D341Med (cell line): ENCODE measurements around the gene DCN.

Experiments used
- DNase-seq: peaks from one replicate; pipeline ENCODE4 v3.0.0; 2012; ENCODE audit warnings: low spot score

The DCN gene

DNA sequence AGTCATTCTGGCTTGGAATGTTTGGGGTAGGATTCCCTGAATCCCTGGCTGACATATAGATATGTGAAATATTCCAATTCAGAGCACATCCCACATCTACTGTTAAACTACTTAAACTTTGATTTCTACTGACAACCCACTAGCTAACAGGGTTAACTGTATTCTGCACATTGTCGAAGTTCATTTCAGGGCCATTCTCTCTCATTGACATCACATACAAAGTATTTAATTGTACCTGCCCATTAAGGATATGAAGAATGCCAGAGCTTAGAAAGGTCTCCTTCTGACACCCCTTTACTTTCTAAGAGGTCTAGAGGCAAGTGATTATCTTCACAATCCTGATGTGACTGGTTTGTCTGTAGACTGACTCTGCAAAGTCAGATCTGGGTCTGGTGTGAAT is 2.8 kb upstream of the DCN start:
- no peak for DNase-seq

GRCh38 chr12:91183551-91183950 is 934 bp upstream of the DCN start:
- no peak for DNase-seq

- DNase-seq: no peak
These were observed 1.8 kb downstream of the DCN start for GRCh38 chr12:91180582-91181395.

GRCh38 chr12:91179966-91180561 is 2.6 kb downstream of the DCN start:
- no peak for DNase-seq

GRCh38 chr12:91179315-91179714 is 3.3 kb downstream of the DCN start:
- DNase-seq: no peak

GRCh38 chr12:91178781-91179180 is 3.8 kb downstream of the DCN start:
- DNase-seq: no peak

- DNase-seq: peak; percentile 28
These were observed 4.5 kb downstream of the DCN start for GRCh38 chr12:91178139-91178561.

DNA sequence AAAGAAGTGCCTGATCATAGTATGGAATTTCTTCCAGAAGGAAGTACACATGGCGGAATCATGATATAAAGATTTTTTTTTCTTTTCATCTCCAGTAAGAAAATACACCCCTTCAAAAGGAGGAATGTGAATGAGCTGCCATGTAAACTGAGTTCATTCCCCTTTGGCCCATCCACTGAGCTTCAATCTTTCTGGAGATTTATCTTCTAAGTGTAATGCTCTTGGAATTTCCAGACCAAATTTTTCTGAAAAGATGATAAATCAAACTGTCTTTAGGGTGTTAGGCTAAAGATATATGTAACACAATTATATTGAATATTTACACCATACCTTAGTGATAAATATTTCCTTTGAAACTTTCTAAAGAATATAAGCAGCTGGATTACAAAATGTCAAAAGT is 5.2 kb downstream of the DCN start:
- DNase-seq: no peak

GRCh38 chr12:91176915-91177314 is 5.7 kb downstream of the DCN start:
- no peak for DNase-seq

- DNase-seq: no peak
These were observed 6.3 kb downstream of the DCN start for GRCh38 chr12:91176358-91176757.

- DNase-seq: no peak
These were observed 9.5 kb downstream of the DCN start for GRCh38 chr12:91173124-91173523.

- no peak for DNase-seq
These were observed 10.5 kb downstream of the DCN start for GRCh38 chr12:91172096-91172495.

DNA sequence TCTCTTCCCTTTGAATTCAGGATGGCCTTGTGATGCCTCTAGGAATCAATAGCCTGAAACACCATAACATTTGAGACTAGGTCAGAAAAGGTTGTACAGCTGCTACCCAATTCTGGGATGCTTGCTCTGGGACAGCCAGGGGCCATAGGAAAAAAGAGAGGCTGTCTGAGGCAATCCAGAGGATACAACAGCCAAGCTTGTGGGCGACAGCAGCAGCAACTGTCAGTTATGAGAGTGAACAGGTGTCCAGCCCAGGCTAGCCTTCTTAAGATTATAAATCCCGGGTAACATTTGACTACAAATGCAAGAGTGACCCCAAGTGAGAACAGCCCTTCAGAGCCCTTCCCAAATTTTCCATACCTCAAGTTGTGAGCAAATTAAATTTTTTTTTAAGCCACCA is 11.1 kb downstream of the DCN start:
- peak; percentile 32 for DNase-seq

DNA sequence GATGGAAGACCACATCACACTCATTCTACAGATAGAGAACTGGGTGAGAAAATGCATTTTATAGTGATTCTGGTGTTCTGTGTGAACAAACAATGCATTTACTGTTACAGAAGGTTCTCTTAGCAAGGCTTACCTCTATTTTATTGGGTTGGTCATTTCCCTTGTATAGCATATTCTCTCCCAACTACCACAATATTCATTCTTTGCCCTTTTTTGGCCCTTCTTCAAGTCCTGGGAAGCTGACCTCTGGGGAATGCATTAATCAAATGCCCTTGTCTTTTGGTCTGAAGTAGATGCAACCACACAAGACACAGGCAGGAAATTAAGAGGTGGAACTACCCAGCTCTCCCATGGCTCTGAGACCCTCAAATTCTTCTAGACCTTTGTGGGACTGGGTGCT is 19.5 kb downstream of the DCN start:
- DNase-seq: no peak

DNA sequence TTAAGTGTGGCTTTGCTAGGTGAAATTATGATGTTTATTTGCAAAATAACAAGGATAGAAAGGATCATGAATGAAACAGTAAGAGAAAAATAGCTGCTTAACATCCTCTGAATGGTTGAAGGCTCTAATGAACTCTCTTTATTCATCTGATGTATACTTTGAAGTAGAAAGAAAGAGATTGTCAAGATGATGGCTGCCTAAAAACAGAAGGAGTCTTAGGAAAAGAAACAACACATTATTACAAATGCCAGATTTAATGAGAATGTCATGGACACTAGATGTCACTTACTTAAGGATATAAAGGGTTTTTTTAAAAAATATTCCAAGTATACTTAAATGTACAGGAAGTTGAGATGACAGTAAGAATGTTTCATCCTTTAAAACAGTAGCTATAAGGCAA is 21.6 kb downstream of the DCN start:
- DNase-seq: no peak

DNA sequence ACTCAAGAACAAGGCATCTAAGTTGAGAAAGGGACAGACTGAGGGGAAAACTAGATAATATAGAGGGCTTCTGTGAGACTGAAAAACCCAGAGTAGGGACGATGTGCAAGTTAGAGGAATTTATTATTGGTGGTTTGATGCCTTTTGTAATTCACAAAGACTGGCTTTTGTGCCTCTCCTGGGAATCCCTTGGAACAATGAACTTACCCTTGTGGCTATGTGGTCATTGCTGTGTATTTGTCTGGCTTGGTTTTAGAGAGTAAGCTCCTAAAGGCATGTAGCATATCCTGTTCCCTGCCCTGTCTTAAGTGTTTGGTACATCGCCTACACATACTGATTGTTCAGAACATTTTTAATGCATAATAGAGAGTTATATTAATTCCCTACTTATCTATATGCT is 26.6 kb downstream of the DCN start:
- DNase-seq: no peak

- no peak for DNase-seq
These were observed 28.5 kb downstream of the DCN start for GRCh38 chr12:91154131-91154530.

DNA sequence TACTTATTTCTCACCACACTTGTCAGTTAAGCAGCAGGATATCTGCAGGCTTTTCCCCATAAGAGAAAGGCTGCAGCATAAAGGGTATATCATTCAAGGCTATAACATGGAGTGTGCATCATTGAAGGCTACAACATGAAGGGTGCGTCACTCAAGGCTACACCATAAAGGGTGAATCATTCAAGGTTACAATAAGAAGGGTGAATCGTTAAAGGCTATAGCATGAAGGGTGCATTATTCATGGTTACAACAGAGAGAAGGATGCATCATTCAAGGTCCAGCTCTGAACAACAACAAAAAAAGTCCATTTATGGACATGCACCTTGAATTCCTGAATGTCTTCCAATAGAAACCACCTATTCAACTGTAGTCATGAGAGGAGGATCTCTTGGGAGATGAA is 38.6 kb downstream of the DCN start:
- no peak for DNase-seq

- no peak for DNase-seq
These were observed 39.4 kb downstream of the DCN start for GRCh38 chr12:91143206-91143605.

- no peak for DNase-seq
These were observed 40.4 kb downstream of the DCN start for GRCh38 chr12:91142221-91142631.

- no peak for DNase-seq
These were observed 42.3 kb downstream of the DCN start for GRCh38 chr12:91140026-91140931.

GRCh38 chr12:91139286-91139685 is 43.3 kb downstream of the DCN start:
- DNase-seq: no peak
